Mucosa of descending colon (tissue), 3 donors: Measurements from ENCODE around the gene OVCH2. TPM values are rescaled to one million over a fixed set of nuclear protein-coding genes. Genes with fewer than 3 reads are reported as not detected.
"Not testable (repeated sequence)": the region's sequence is repeated elsewhere in the genome, so short reads cannot be mapped to it uniquely, and the experiment has no call there.

Experiments
- ATAC-seq: fragments of 200-7000 bp; cut with Tn5 transposase; one replicate; pipeline ENCODE4 v1.9.1; 2020; ENCODE audit warnings: mild to moderate bottlenecking, moderate library complexity
- DNase-seq, 3 donors: peaks; one replicate each; pipeline ENCODE4 v3.0.0-alpha.2; 2020
- H3K36me3 ChIP-seq: fragments of 200-600 bp; one replicate; pipeline ENCODE4 v1.8.0; 2021; ENCODE audit warnings: low read depth, mild to moderate bottlenecking
- H3K4me1 ChIP-seq: fragments of 200-600 bp; one replicate; pipeline ENCODE4 v1.8.0; 2021; ENCODE audit warnings: low read depth, mild to moderate bottlenecking
- H3K4me3 ChIP-seq: fragments of 200-600 bp; one replicate; pipeline ENCODE4 v1.8.0; 2021; ENCODE audit warnings: mild to moderate bottlenecking
- H3K9me3 ChIP-seq: fragments of 200-600 bp; one replicate; pipeline ENCODE4 v1.8.0; 2021; ENCODE audit warnings: mild to moderate bottlenecking
- intact Hi-C, 2 donors: fragments of 100-400 bp; cut with DNase I in 1 of 2; cut with micrococcal nuclease in 1 of 2; formaldehyde crosslinking; loops; one replicate each; pipeline versions ENCODE4 v1.11.0 to v1.11.1; 2022; cut with DNase I, micrococcal nuclease
- total RNA-seq, 3 donors: library from RNA; stranded (reverse); fragmentation: NEBNext Ultra II Directional in 2 of 3; extraction: Animal tissue kit (Norgen Biotek cat#: 25700) in 2 of 3; gene quantifications; one replicate each; pipeline versions ENCODE4 v1.2.1 to v1.2.4, GENCODE V29; 2021 to 2023
- TF ChIP-seq, protein P1 (sequence below): fragments of 200-600 bp; IDR thresholded peaks from one replicate; pipeline ENCODE4 v1.8.0; 2022; ENCODE audit warnings: antibody characterized with exemption, mild to moderate bottlenecking
- donor health status: DM: no; HTN: no; CAD: no; lungs with moderate emphysema.
- donor health status: DM: no; HTN: no; CAD: no.
- donor health status: DM: no; HTN: yes; CAD: no.

Gene OVCH2
- total RNA-seq, 3 donors from 2014 or later: not detected

DNA sequence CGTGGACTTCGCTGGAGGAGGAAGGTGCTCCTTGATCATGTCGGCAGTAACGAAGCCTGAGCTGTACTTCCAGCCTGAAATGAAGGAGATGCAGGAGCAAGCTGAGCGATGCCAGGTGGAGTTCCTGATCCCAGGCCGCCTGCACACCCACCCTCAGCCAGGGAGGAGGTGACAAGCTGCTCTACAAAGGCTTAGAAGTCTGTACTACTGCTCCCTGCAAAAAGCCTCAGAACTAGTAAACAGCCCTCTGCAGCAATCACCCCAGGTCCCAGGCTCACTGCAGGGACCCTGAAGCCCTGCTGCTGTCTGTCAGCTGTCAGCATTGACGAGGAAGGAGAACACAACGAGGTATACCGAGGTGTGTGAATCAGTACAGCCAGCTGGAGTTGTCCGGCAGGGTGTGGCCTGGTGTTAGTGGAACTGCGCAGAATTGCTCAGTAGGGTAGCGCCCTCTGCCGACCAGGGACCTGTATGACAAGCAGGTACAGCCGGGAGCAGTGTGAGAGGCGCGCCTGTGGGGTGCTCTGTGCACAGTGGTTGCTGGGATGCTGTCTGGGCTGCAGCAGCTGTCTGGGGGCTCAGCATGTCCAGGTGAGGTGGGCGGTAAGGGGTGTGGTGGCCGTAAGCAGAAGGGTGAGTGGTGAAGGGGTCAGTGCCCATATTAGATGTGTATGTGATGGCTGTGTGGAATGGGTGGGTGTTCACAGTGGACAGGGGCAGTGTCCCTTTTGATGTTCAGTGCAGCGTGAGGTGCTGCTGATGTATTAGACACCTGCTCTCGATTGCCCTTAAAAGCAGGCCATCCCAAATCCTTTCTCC, 40.6 kb downstream of the OVCH2 start:
- peaks cover 4% of the 10 kb centered on the region for H3K4me1 ChIP-seq
- ATAC-seq (peak; percentile 100), DNase-seq (peak; percentile 88 to 94 (median 91))
- H3K4me3 ChIP-seq: no peak overlapping the region
- no peaks in the 10 kb centered on the region for H3K36me3 ChIP-seq
- no peaks in the 10 kb centered on the region for H3K9me3 ChIP-seq
- intact Hi-C loops: no loop called here
- TF ChIP-seq, protein P1, sequence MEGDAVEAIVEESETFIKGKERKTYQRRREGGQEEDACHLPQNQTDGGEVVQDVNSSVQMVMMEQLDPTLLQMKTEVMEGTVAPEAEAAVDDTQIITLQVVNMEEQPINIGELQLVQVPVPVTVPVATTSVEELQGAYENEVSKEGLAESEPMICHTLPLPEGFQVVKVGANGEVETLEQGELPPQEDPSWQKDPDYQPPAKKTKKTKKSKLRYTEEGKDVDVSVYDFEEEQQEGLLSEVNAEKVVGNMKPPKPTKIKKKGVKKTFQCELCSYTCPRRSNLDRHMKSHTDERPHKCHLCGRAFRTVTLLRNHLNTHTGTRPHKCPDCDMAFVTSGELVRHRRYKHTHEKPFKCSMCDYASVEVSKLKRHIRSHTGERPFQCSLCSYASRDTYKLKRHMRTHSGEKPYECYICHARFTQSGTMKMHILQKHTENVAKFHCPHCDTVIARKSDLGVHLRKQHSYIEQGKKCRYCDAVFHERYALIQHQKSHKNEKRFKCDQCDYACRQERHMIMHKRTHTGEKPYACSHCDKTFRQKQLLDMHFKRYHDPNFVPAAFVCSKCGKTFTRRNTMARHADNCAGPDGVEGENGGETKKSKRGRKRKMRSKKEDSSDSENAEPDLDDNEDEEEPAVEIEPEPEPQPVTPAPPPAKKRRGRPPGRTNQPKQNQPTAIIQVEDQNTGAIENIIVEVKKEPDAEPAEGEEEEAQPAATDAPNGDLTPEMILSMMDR: peak; percentile 92

DNA sequence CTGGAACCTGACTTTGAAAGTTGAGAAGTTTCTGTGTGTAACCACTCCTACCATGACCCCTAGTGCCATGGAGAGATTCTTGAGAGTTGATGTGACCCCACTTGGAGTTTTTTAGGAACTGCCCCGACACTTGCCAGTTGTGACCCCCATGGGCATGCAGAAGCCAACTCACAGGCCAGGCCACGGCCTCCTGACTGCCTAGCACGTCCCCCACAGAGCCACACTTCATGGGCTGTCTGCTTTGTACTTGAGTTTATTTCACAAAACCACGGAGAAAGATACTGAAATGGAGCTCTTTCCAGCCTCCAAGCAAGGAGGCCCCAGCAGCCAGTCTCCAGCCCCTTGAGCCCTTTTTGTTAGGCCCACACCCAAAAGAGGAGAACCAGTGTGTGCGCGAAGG, 41.4 kb downstream of the OVCH2 start:
- ATAC-seq: no peak
- Histone ChIP-seq H3K4me3 (no peak overlapping the region), H3K36me3 (no peaks in the 10 kb centered on the region), H3K4me1 (peaks cover 4% of the 10 kb centered on the region), H3K9me3 (no peaks in the 10 kb centered on the region)
- intact Hi-C loops: no loop called here
- no peak for DNase-seq
- TF ChIP-seq, protein P1: no peak

DNA sequence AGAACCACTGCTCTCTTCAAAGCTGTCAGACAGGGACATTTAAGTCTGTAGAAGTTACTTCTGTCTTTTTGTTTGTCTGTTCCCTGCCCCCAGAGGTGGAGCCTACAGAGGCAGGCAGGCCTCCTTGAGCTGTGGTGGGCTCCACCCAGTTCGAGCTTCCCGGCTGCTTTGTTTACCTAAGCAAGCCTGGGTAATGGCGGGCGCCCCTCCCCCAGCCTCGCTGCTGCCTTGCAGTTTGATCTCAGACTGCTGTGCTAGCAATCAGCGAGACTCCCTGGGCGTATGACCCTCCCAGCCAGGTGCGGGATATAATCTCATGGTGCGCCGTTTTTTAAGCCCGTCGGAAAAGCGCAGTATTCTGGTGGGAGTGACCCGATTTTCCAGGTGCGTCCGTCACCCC, 42.7 kb downstream of the OVCH2 start:
- ATAC-seq: not testable (repeated sequence)

DNA sequence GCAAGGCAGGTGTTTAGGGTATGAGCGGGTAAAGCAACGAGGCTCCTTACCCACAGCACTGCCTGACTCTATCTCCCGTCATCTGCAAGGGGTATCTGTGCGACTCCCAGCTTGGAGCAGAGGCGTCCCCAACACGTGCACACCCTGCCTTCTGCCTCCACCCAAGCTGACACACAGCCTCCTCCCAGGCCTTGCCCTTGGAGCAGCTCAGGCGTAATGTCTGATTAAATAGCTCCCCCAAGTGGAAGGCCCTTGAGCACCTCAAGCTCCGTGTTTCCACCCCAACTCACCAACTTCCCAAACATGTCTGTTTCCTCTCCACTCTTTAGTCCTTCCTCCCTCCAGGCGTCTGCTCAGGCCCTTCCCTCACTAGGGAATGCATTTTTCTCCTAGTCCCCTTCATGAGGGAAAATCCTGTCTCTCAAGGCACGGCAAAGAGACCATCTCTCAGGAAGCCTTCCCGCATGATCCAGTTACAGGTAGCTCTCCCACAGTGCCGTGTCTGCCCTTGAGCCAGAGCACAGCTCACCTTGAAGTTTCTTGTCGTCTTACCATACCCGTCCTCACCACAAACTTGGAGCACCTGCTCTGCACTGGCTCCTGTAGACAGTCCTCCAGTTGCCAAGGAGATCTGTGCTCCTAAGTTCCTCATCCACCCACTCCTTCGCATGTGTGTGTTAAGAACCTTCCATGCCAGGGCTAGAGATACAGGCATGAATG, 48.8 kb downstream of the OVCH2 start:
- no peaks in the 10 kb centered on the region for H3K4me1 ChIP-seq
- peaks cover 4% of the 10 kb centered on the region for H3K36me3 ChIP-seq
- ATAC-seq: peak; percentile 97
- TF ChIP-seq, protein P1: no peak
- no peaks in the 10 kb centered on the region for H3K9me3 ChIP-seq
- no peak overlapping the region for H3K4me3 ChIP-seq
- intact Hi-C loops: no loop called here
- peak in 2 of 3 donors; percentile 63 to 74 for DNase-seq

More for the DNA sequence above, 42.7 kb downstream of the OVCH2 start:
- H3K9me3 ChIP-seq, H3K4me3 ChIP-seq, H3K4me1 ChIP-seq, intact Hi-C loops, DNase-seq, H3K36me3 ChIP-seq: not testable (repeated sequence)

DNA sequence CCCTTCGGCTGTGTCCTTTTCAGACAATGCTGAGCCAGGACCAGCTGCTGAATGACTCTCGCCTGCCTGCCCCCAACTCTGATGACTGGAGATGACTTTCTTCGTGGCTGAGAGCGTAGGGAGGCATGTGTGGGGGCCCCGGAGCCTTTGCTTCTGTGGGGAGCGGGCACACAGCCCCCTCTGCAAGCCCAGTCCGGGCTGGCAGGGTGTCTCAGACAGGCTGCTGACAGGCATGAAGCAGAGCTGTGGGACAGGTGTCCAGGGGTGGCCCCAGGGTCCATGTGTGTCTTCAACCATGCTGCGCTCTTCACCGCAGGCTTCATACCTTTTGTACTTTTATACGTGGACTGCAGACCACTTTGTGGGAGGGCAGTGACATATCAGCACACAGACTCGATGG, 49.6 kb downstream of the OVCH2 start:
- DNase-seq: no peak
- intact Hi-C loops: no loop called here
- no peak overlapping the region for H3K4me3 ChIP-seq
- no peaks in the 10 kb centered on the region for H3K9me3 ChIP-seq
- TF ChIP-seq, protein P1: no peak
- H3K36me3 ChIP-seq: peaks cover 4% of the 10 kb centered on the region
- peak; percentile 12 for ATAC-seq
- no peaks in the 10 kb centered on the region for H3K4me1 ChIP-seq
